RWPE2 (cell line): ENCODE results near the gene RBKS.
"Not testable (repeated sequence)": the region's sequence is repeated elsewhere in the genome, so short reads cannot be mapped to it uniquely, and the experiment has no call there.

Experiments
- ATAC-seq: fragments of 200-7000 bp; cut with Tn5 transposase; 3 replicates; pipeline ENCODE4 v1.9.1; 2021; ENCODE audit warnings: low read depth
- DNase-seq: peaks from one replicate; pipeline ENCODE4 v3.0.0-alpha.2; 2020; ENCODE audit warnings: low spot score
- H3K27ac ChIP-seq: fragments of 450-650 bp; 2 replicates; pipeline ENCODE4 v1.5.1; 2017; ENCODE audit warnings: mild to moderate bottlenecking; ENCODE audit not compliant: poor library complexity, severe bottlenecking
- H3K27me3 ChIP-seq: fragments of 250-450 bp; sonication (Bioruptor Pico); 2 replicates; pipeline ENCODE4 v1.5.1; 2021; ENCODE audit warnings: mild to moderate bottlenecking, moderate library complexity; ENCODE audit not compliant: insufficient read depth, poor library complexity, severe bottlenecking
- H3K36me3 ChIP-seq: fragments of 250-450 bp; sonication (Bioruptor Pico); 2 replicates; pipeline ENCODE4 v1.5.1; 2020; ENCODE audit warnings: low read depth, mild to moderate bottlenecking, moderate library complexity
- H3K4me1 ChIP-seq: fragments of 250-450 bp; sonication (Bioruptor Pico); 2 replicates; pipeline ENCODE4 v1.5.1; 2021; ENCODE audit warnings: mild to moderate bottlenecking, moderate library complexity; ENCODE audit not compliant: insufficient read depth, poor library complexity, severe bottlenecking
- H3K4me3 ChIP-seq: fragments of 250-450 bp; sonication (Bioruptor Pico); 2 replicates; pipeline ENCODE4 v1.5.1; 2021; ENCODE audit warnings: mild to moderate bottlenecking, moderate library complexity; ENCODE audit not compliant: severe bottlenecking
- H3K9me3 ChIP-seq: fragments of 250-450 bp; sonication (Bioruptor Pico); 2 replicates; pipeline ENCODE4 v1.5.1; 2021; ENCODE audit warnings: mild to moderate bottlenecking, moderate library complexity; ENCODE audit not compliant: severe bottlenecking
- CTCF ChIP-seq: fragments of 450-650 bp; IDR thresholded peaks from one replicate; pipeline ENCODE4 v1.5.1; 2017; ENCODE audit warnings: mild to moderate bottlenecking, moderate library complexity; ENCODE audit not compliant: poor library complexity, severe bottlenecking

The RBKS gene

GRCh38 chr2:27747827-27748352, 142.3 kb downstream of the RBKS start:
- Histone ChIP-seq H3K4me1 (peaks cover 2% of the 10 kb centered on the region), H3K4me3 (no peak overlapping the region), H3K36me3 (no peaks in the 10 kb centered on the region), H3K9me3 (no peaks in the 10 kb centered on the region), H3K27ac (no peak overlapping the region), H3K27me3 (no peaks in the 10 kb centered on the region)
- TF ChIP-seq CTCF = no peak
- no peak for ATAC-seq
- no peak for DNase-seq

GRCh38 chr2:27746325-27746724, 143.9 kb downstream of the RBKS start:
- no peak for ATAC-seq
- TF ChIP-seq CTCF = no peak

GRCh38 chr2:27745494-27745893, 144.7 kb downstream of the RBKS start:
- not testable (repeated sequence) for H3K4me3 ChIP-seq, H3K27me3 ChIP-seq, H3K27ac ChIP-seq, H3K9me3 ChIP-seq, DNase-seq, ATAC-seq, H3K36me3 ChIP-seq, H3K4me1 ChIP-seq

More at GRCh38 chr2:27746325-27746724, 143.9 kb downstream of the RBKS start:
- no peaks in the 10 kb centered on the region for H3K9me3 ChIP-seq
- H3K4me1 ChIP-seq = no peaks in the 10 kb centered on the region
- H3K27ac ChIP-seq = no peak overlapping the region
- no peak overlapping the region for H3K4me3 ChIP-seq
- DNase-seq = no peak
- no peaks in the 10 kb centered on the region for H3K27me3 ChIP-seq
- no peaks in the 10 kb centered on the region for H3K36me3 ChIP-seq

- Histone ChIP-seq H3K4me3 (no peak overlapping the region), H3K4me1 (no peaks in the 10 kb centered on the region), H3K9me3 (peaks cover 2% of the 10 kb centered on the region), H3K27ac (no peak overlapping the region), H3K27me3 (no peaks in the 10 kb centered on the region), H3K36me3 (no peaks in the 10 kb centered on the region)
- ATAC-seq (no peak), DNase-seq (no peak)
- TF ChIP-seq CTCF = no peak
Measured at GRCh38 chr2:27742571-27742970, 147.6 kb downstream of the RBKS start.

GRCh38 chr2:27741673-27742072, 148.5 kb downstream of the RBKS start:
- Histone ChIP-seq H3K27ac (no peak overlapping the region), H3K4me1 (no peaks in the 10 kb centered on the region), H3K27me3 (no peaks in the 10 kb centered on the region), H3K4me3 (no peak overlapping the region), H3K36me3 (no peaks in the 10 kb centered on the region), H3K9me3 (peaks cover 2% of the 10 kb centered on the region)
- no peak for DNase-seq
- no peak for TF ChIP-seq CTCF
- ATAC-seq = no peak
